Cortex of kidney (tissue), 1 donor: ENCODE measurements around the gene ADCY10.
"Not testable (repeated sequence)": the region's sequence is repeated elsewhere in the genome, so short reads cannot be mapped to it uniquely, and the experiment has no call there.

Experiments
- DNase-seq: peaks from one replicate; lab custom pipeline; 2025; lab: John Stamatoyannopoulos, UW

The ADCY10 gene

DNA sequence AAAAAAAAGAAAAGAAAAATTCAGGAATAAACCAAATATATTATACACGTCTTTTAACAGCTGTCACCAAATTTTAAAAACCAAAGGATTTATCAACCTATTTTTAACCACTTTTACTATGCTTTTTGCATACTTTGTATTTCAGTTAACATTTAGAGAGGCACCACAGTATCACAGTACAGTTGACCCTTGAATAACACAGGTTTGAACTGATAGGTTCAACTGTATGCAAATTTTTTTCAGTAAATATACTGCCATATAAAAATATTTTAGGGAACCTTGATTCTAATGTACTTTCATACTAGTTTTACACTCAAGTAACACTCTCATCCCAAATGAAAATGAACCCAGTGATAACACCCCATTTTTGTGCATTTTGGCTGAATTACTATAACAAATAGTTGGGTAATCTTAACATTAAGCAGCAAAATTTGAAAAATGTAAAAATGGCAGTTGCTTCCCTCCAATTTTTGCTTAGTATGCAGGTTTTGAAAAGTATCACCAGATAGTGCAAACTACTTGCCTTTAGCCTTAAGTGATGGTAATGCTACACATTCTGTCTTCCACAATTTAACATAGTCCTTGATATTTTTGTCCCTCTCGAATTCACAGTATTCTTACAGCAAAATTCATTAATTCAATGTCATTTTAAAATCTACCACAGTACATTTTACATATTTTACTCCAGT is 10.8 kb upstream of the ADCY10 start:
- DNase-seq = no peak

DNA sequence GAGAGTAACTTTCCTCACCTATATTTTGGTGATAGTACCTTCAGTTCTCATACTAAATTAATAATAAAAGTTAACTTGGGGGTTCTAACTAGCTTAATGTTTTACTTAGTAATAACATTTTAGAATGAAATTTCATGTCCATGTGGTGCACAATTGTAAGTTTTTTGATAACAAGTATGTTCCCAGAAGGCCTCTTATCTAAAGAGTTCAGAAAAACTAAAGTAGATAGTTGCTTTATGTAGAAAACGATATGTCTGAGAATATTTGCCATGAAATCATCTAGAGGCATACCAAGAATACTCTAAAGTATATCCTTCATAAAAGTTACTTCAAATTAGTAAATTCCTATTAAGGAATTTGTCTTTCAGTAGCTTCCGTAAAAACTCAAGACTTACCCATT is 10.2 kb upstream of the ADCY10 start:
- no peak for DNase-seq

DNA sequence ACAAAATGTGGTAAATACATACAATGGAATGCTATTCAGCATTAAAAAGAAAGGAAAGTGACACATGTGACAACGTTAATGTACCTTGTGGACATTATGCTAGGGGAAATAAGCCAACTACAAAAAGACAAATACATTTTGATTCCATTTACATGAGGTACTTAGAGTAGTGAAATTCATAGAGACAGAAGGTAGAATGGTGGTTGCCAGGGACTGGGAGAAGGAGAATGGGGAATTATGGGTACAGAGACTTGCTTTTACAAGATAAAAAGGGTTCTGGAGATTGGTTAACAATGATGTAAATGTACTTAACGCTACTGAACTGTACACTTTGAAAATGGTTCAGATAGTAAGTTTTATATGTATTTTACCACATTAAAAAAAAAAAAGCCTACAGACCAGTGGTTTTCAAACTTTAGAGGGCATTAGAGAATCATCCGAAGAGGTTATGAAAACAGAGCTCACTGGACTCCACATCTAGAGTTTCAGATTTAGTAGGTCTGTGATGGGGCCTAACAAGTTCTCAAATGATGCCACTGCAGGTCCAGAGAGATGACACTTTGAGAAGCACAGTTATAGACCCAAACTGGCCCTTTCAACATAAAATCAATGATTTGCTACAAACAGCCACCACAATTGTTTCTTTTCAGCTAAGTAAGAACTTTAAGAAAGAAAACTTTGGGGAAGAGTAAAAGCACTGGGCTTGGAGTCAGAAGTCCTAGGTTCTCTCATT is 9.6 kb upstream of the ADCY10 start:
- DNase-seq = no peak

DNA sequence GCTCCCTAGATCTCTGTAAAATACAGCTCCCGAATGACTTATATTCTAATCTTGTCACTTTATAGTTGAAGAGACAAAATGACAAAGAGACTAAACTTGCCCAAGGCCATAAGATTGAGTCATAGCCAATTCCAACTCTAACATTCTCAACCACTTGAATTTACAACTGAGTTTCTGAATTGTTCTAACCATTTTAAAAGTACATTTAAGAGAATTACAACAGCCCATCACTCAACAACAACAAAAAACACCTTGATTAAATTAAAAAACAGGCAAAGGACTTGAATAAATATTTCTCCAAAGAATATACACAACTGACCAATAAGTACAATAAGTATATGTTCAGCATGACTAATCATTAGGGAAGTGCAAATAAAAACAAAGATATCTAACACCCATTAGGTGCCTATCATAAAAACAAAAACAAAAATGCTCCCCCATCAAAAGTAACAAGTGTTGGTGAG is 8.7 kb upstream of the ADCY10 start:
- no peak for DNase-seq

DNA sequence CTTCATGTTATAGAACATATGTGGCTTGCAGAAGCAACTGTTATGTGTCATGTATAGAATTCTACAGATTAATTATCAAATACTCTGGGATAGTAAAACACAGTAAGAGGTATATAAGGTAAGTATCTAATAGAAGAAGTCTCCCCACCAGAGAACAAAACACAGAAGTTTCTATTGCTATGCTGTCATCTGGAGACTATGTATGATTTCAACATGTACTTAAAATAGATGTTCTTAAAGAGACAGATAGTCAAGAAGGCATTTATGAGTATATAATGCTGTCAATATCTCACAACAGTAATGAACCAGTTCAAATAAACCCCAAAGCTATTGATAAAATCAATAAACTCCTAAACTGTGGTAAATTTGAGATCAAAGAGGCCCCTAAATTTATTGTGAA is 8.1 kb upstream of the ADCY10 start:
- DNase-seq = no peak

DNA sequence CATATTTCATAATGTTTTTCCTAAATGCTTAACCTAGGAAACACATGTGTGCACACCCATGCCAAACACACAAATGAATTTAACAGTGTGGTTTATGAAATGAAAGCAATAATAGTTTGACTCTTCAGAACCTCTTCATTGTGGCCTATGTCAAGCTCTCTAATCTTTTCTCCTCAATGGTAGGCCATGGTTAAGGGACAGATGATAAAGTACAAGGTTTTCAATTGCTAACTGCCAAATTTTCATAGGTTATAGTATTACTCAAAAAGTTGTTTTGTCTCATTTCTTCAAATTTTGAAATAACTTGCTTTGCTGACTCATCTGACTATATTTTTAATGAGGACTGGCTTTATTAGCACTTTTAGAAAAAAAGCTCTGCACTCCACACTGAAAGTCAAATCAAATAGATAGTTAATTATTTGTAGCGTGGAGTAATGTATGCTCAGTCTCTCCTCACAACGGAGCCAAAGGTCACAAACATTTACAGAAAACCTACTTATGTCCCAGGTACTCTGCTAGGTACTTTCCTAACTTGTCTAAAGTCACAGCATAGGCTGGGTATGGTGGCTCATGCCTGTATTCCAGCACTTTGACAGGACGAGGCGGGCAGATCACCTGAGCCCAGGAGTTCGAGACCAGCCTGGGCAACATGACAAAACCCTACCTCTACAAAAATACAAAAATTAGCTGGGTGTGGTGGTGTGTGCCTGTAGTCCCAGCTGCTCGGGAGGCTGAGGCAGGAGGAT is 3.0 kb upstream of the ADCY10 start:
- no peak for DNase-seq

DNA sequence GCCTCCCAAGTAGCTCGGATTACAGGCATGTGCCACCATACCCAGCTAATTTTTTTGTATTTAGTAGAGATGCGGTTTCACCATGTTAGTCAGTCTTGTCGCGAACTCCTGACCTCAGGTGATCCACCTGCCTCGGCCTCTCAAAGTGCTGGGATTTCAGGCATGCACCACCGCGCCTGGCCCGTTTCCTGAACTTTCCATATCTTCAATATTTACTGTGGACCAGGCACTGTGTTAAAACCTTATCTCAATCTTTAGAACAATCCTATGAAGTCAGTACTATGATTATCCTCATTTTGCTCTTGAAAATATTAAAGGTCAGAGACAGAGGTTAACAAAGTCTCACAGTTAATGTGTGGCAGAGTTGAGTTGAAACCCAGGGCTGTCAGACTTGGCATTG is 1.6 kb upstream of the ADCY10 start:
- no peak for DNase-seq

DNA sequence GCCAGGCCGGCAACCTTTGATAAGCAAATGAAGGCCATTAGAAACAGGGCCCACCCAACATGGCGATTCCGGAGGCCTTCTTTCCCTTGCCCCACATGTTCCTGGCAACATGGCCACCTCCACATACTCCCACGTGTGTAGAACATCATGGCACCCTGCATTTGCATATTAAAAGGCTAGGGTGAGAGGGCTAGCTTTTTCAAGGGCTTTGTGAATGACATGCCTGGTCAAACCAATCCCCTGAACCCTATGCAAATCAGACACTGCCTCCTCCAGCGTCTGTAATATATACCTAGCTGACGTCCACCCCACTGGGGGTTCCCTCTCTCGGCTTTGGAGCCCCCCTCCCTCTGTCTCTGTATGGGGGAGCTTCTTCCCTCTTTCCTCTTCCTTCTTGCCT is 1.6 kb downstream of the ADCY10 start:
- no peak for DNase-seq

DNA sequence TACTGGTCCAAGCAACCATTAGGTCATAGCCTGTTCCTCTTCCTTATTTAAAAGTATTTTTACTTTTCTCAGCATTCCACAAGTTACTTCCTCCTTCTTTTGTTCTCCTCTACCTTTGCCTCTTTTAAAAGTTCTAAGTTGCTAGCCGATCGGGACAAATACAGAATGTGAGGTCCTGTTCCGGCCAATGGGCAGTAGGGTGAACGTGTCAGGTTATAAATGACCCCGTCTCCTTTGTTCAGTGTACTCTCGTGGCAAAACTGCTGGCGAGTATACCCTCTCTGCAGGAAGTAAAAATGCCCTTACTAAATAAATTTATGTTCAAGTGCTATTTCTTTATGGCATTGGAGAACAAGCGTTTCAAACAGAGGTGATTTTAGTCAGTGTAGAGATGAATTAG is 2.5 kb downstream of the ADCY10 start:
- DNase-seq = no peak

DNA sequence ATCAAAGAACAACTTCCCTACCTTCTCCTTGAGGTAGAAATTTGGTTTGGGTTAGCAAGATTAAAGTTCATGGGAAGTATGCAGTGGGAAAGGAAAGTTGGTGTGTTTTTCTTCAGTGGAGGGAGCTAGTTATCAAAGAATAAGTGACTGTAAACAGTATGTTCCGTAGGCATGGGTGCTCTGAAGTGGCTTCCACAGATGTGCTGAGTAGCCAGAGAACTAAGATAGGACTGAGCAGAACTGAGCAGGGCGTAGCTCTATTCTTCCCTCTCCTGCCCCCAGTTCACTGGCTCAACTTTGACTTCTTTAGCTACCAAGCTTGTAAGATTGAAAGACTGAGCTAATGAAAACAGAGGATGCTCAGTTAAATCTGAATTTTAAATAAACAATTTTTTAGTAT is 3.4 kb downstream of the ADCY10 start:
- no peak for DNase-seq

DNA sequence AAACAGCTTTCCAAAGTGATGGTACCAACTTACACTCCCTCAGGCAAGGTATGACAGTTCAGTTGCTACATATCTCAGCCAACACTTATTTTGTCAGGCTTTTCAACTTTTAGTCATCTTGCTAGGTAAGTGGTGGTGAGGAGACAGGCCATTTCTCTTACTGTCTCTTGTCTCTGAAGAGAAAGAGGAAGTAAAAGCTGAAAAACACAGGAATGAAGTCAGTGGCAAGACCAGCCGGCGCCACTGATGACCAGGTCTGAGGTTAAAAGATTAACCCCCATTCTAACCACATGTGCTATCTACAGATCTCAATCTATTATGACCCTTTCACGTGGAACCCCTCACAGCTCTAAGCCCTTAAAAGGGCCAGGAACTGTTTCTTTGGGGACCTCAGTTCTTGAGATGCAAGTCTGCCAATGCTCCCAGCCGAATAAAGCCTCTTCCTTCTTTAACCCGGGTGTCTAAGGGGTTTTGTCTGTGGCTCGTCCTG is 4.2 kb downstream of the ADCY10 start:
- no peak for DNase-seq

DNA sequence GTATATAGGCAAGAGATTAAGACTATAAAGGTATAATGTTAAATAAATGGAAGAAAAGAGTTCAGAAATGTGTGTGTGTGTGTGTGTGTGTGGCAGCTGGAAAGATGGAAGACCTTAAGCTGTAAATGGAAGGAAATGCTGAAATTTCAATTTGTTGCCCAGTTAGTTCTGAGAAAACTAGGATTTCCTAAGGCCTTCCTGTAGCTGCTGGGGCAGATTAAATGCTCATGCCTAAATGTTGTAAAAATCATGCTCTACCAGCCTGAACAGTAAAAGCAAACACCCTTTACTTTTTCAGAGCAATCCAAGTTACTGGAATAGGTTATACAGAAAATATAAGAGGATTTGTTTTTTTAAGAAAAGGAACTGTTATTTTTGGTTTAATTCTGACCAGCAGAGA is 8.3 kb downstream of the ADCY10 start:
- no peak for DNase-seq

DNA sequence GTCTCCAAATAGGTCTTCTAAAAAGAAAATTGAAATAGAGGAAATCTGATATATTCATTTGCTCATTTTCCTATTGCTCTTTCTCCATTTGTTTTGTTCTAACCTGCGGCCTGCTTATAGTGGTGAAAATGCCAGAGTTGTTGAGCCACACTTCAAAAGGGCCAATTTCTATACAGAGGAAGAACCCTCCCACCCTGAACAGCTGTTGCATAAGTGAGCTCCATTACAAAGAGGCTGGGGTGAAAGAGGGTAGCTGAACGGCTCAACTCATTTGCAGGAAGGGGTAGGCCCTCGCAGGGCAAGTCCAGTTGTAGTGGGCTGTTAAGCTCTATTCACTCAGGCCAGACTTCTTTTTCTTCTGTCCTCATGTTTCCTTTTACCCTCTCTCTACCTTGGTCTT is 8.8 kb downstream of the ADCY10 start:
- DNase-seq = no peak

DNA sequence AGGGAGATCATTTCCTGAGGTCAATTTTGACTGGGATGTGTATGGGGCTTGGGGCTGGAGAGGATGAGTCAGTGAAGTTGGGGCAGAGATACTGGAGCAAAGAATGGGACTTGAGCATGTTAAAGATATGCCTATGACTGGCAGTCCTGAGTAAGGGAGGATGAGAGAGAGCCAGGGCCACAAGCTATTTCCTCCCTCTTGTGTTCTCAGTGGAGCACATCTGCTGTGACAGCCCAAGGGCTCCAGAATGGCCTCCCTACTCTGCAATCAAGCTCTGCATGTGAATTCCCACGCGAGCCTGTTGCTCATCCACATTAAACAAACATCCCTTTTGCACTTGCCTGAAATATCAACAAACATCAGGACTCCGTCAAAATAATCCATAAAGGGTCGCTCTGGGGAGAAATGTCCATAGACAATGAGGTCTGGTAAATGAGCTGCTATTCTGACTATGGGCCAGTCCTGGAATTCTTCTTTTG is 9.2 kb downstream of the ADCY10 start:
- DNase-seq = no peak

DNA sequence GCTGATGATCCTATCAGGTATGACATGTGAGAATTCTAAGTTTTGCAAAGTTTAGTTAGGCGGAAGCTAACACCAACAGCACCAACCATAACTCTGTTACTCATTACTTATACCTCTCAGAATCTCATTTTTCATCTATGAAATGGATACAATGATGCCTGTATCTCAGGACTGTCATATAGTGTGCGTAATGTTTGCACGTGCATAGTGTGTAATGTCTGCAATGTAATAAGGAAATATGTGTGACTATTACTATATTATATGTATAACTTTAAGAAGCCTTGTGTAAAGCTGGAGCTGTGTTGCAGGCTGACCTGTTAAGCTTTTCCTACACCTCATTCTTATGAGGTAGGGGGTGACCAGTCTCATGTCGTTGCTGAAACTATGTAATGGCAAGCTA is 13.0 kb downstream of the ADCY10 start:
- no peak for DNase-seq

DNA sequence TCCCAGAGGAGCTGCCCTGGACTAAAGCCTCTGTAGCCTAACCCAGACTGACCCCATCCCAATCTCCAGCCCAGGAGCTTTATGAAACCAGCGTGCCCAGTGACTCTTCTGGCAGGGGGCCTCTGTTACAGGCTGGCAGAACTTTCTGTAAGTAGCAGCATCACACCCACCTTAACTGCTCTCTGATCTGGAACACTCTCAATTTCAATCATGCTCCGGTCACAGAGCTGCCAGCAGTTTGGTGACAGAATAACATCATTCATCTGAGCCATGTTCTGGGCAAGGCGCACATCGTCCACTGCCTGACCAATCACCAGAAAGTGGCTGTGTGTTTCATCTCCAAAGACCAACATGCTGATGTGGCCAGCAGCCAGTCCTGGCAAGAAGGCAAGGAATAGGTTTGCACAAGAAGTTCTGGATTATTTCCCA is 14.7 kb downstream of the ADCY10 start:
- no peak for DNase-seq

DNA sequence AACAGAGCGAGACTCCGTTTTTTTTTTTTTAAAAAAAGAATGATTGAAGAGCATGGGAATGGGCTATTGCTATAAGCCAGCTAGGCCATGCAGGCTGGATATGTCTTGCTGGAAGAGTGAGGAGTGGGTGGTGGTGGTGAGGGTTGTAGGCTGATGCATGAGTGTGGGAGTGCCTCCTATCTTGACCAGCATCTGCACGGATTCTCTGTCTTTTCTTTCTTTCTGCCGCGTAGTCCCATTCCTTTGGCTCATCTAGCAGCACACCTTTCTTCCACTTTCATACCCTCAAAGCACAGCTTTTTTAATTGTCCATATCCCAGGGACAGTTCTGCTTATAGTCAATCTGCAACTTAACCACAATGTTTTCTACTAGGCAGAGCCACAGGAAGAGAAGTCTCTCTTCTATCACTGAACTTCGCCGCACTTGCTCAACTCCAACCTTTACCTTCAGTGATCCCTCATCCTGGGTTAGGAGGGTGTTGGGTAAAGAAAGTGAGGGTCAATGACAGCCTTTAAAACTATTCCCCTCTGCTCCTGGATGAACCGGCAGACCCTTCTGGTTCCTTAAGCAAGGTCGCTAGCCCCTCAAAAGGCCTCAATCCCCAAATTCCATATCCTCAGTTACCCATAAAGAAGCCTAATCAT is 15.2 kb downstream of the ADCY10 start:
- no peak for DNase-seq

DNA sequence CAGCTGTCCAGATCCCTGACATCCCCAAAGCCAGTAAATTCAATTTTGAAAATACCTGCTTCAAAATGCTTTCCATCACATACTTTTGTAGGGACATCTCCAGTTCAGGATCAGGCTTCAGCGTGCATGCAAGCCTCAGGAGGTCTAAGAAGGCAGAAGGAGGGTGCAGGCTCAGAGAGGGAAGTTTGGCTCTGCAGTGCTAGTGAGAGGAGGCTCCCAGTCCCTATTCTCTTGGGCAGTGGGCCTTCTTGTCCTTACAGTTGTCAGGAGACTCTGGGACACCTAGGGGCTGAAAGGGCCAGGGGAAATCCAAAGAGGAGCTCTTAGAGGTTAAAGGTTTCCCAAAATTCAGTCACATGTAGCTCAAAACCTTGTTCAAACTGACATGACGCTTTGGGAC is 20.1 kb downstream of the ADCY10 start:
- DNase-seq = no peak

DNA sequence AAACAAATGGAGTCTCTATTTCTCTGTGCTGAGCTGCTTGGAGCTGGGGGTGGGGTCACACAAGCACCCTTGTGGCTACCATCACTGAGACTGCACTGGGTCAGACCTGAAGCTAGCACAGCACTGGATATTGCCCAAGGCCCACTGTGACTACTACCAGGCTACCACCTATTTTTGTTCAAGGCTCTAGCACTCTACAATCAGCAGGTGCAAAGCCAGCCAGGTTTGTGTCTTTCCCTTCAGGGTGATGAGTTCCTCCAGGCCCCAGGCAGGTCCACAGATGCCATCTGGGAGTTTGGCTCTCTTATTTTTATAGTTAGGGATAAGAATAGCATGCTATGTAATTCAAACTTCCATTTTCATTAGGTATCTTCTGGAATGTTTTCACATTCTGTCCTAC is 23.5 kb downstream of the ADCY10 start:
- no peak for DNase-seq

DNA sequence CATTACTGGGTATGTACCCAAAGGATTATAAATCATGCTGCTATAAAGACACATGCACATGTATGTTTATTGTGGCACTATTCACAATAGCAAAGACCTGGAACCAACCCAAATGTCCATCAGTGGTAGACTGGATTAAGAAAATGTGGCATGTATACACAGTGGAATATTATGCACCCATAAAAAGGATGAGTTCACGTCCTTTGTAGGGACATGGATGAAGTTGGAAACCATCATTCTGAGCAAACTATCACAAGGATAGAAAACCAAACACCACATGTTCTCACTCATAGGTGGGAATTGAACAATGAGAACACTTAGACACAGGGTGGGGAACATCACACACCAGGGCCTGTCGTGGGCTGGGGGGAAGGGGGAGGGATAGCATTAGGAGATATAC is 26.7 kb downstream of the ADCY10 start:
- not testable (repeated sequence) for DNase-seq

DNA sequence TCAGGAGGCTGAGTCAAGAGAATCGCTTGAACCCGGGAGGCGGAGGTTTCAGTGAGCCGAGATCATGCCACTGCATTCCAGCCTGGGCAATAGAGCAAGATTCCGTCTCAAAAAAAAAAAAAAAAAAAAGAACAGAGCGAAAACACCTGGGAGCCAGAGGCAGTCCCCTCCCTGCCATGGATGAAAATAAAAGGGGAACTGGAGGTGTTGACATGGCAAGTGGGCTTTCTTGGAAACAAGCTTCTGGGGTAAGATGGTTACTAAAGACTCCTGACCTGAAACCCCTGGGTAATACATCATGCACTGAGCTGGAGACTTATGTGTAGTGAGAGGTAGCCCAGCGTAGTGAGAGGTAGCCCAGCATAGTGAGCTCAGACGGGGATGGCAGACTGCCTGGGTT is 31.6 kb downstream of the ADCY10 start:
- DNase-seq = no peak

DNA sequence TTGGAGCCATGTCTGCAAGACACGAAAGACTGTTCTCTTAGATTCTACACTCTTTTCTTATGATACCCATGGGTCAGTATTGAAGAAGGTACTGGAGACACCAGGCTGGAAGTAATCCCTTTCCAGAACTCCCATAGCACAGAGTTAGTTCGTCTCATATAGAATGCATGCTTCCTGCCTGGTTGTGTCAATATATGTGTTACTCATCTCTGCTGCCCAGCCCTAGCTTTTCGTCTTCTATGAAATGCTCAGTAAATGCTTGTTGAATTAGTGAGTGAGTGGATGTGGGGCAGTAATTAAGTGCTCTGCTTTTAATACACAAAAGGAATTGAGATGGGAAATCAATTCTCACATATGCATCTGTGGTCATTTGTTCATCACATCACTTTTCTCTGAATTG is 32.1 kb downstream of the ADCY10 start:
- no peak for DNase-seq
